T-helper 2 cell treated with Interferon-gamma antibody and Interleukin-4, amounts not matched to agents 5 μg/mL and 100 μg/mL, for 36 hours (primary cell): ENCODE results near the gene ZMIZ1.

Experiments used
- DNase-seq: peaks from one replicate; pipeline ENCODE4 v3.0.0; 2021; ENCODE audit warnings: low spot score
- H3K27ac Mint-ChIP-seq: one replicate; pipeline ENCODE4 v1.8.0; 2021; ENCODE audit warnings: mild to moderate bottlenecking, mixed read lengths
- H3K27me3 Mint-ChIP-seq: one replicate; pipeline ENCODE4 v1.8.0; 2021; ENCODE audit warnings: low read depth, mixed read lengths
- H3K36me3 Mint-ChIP-seq: one replicate; pipeline ENCODE4 v1.8.0; 2021; ENCODE audit warnings: low read depth, mixed read lengths
- H3K4me1 Mint-ChIP-seq: one replicate; pipeline ENCODE4 v1.8.0; 2021; ENCODE audit warnings: low read depth, mixed read lengths
- H3K4me3 Mint-ChIP-seq: one replicate; pipeline ENCODE4 v1.8.0; 2022; ENCODE audit warnings: mild to moderate bottlenecking, moderate library complexity, mixed read lengths
- H3K9me3 Mint-ChIP-seq: one replicate; pipeline ENCODE4 v1.8.0; 2021; ENCODE audit warnings: mixed read lengths

ZMIZ1 gene

DNA sequence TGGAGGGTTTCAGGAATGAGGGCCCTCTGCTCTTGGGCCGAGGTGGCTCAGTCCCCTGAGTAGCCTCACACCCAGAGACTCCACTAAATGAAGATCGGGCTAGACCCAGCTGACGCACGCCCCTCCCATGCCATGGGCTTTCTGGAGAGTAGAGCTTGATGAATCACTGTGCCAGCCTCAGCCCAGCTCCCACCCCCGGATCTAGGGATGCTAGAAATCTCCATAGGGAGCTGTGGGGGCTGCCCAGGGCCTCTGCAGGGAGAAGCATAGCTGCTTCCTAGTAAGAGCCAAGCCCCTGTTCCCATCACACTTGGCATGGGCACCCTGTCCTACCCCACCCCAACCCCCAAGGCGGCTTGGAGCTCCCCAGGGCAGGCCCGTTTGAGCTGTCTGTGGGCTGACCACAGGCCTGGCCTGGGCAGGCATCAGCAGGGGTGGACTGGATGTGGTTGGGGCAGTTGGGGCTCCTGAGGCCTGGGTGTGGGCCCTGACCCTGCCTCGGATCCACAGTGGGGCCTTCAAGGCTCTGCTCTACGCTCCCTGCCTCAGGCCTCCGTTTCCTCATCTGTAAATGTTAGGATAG, 121.2 kb downstream of the ZMIZ1 start:
- no peaks in the 10 kb centered on the region for H3K36me3 Mint-ChIP-seq
- no peak overlapping the region for H3K27ac Mint-ChIP-seq
- no peaks in the 10 kb centered on the region for H3K4me1 Mint-ChIP-seq
- H3K9me3 Mint-ChIP-seq: no peaks in the 10 kb centered on the region
- H3K4me3 Mint-ChIP-seq: no peak overlapping the region
- no peak for DNase-seq
- H3K27me3 Mint-ChIP-seq: no peaks in the 10 kb centered on the region

GRCh38 chr10:79190740-79191261, 122.0 kb downstream of the ZMIZ1 start:
- no peaks in the 10 kb centered on the region for H3K9me3 Mint-ChIP-seq
- H3K27me3 Mint-ChIP-seq: no peaks in the 10 kb centered on the region
- H3K27ac Mint-ChIP-seq: no peak overlapping the region
- no peaks in the 10 kb centered on the region for H3K4me1 Mint-ChIP-seq
- no peaks in the 10 kb centered on the region for H3K36me3 Mint-ChIP-seq
- no peak overlapping the region for H3K4me3 Mint-ChIP-seq
- DNase-seq: no peak

DNA sequence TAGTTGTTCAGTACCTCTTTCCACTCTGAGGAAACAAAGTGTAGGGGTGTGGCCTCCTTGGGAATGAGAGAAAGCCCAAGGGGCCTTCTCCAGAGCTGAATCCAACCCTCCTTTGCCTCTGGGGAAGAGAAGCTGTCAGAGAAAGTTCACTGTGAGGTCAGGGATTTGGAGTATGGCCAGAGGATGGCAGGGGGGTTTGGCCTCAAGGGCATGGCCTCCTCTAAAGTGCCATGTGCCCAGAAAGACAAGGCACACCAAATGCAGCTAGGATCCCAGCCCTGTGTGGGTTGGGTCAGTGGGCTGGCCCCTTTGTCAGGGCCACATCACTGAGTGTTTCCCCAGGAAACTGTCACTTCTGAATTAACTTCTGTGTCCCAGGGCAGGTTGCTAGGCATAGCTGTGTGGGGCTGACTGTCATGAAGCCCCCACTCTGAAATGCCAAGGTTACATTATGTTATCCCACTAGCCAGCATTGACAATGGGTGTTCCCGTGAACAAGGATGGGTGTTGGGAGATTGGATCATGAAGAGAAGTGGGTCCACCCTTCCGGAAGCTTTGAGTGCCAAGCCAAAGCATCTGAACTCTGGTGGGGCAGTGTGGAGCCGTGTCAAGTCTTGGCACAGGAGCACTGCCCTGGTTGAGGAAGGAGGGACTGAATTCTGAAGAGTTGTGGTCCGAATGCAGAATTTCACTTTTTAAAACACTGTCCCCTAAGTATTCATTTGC, 123.3 kb downstream of the ZMIZ1 start:
- H3K36me3 Mint-ChIP-seq: no peaks in the 10 kb centered on the region
- H3K4me1 Mint-ChIP-seq: no peaks in the 10 kb centered on the region
- no peak for DNase-seq
- no peak overlapping the region for H3K4me3 Mint-ChIP-seq
- H3K9me3 Mint-ChIP-seq: no peaks in the 10 kb centered on the region
- no peaks in the 10 kb centered on the region for H3K27me3 Mint-ChIP-seq
- no peak overlapping the region for H3K27ac Mint-ChIP-seq

DNA sequence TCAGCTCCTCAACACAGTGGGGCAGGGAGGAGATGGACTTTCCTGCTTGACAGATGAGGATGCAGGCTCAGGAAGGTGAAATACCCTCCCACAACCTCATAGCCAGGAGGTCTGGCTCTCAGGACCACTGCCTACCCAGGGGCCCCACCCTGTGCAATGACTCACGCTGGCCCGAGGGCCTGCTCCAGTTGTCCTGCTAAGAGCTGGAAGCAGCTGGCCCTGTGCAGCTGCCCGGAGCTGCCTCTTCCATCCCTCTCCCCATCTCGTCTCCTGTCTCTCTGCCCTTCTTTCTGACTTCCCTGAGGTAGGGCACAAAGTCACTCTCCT, 123.9 kb downstream of the ZMIZ1 start:
- H3K27me3 Mint-ChIP-seq: no peaks in the 10 kb centered on the region
- no peaks in the 10 kb centered on the region for H3K36me3 Mint-ChIP-seq
- no peak for DNase-seq
- H3K4me1 Mint-ChIP-seq: no peaks in the 10 kb centered on the region
- no peaks in the 10 kb centered on the region for H3K9me3 Mint-ChIP-seq
- H3K4me3 Mint-ChIP-seq: no peak overlapping the region
- no peak overlapping the region for H3K27ac Mint-ChIP-seq

- no peak overlapping the region for H3K27ac Mint-ChIP-seq
- H3K9me3 Mint-ChIP-seq: no peaks in the 10 kb centered on the region
- no peak for DNase-seq
- H3K4me3 Mint-ChIP-seq: no peak overlapping the region
- H3K4me1 Mint-ChIP-seq: no peaks in the 10 kb centered on the region
- H3K36me3 Mint-ChIP-seq: no peaks in the 10 kb centered on the region
- no peaks in the 10 kb centered on the region for H3K27me3 Mint-ChIP-seq
Observed at GRCh38 chr10:79193694-79194382, 125.1 kb downstream of the ZMIZ1 start.

GRCh38 chr10:79195091-79195923, 126.5 kb downstream of the ZMIZ1 start:
- no peaks in the 10 kb centered on the region for H3K36me3 Mint-ChIP-seq
- no peak overlapping the region for H3K27ac Mint-ChIP-seq

DNA sequence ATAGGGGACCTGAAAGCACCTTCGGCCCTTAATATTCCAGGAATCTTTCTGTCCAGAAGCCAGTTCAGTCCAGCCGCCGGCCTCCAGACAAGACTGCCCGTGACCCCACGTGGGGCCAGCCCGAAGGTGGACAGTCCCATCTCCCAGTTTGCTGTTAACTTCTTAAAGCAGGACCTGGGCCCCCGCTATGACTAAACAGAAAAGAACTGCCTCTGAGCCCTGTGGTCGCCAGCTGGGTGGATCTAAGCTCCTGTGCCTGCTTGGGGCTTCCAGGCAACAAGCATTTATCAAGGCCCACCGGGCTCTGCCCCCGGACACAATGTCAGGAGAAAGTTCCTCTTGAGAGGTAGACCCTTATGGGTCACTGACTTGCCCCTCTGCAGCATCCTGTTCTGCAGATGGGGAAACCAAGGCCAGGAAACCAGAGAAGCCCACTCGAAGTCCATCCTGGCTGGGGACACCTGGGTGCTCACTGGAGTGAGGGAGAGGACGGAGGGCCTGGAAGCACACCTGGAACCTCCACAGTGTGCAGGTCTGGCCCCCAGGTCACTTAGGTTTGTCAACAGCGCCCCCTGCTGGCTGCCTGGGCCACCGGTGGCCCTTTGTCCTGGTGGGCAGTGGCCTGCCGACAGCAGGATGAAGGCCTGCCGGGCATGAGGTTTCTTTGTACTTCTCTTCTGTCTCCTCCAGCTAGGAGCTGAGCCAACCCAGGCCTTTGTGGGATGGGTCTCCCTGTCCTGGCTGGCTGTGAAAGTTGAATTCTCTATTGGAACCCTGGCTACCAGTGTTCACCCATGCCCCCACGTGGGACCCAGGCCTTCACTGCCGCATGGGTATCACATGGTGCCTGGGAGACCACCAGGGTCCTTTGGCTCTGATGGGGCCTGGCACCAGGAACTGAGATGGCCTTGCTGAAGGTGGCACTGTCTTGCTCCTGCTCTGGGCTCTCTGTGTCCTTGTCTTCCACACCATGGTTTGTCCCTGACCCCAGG, 128.0 kb downstream of the ZMIZ1 start:
- peak; percentile 60 for DNase-seq
- no peaks in the 10 kb centered on the region for H3K27me3 Mint-ChIP-seq
- no peaks in the 10 kb centered on the region for H3K4me1 Mint-ChIP-seq
- no peaks in the 10 kb centered on the region for H3K36me3 Mint-ChIP-seq
- no peak overlapping the region for H3K4me3 Mint-ChIP-seq
- no peak overlapping the region for H3K27ac Mint-ChIP-seq
- H3K9me3 Mint-ChIP-seq: no peaks in the 10 kb centered on the region

More at GRCh38 chr10:79195091-79195923, 126.5 kb downstream of the ZMIZ1 start:
- Mint-ChIP-seq H3K9me3 (no peaks in the 10 kb centered on the region), H3K4me1 (no peaks in the 10 kb centered on the region), H3K27me3 (no peaks in the 10 kb centered on the region), H3K4me3 (no peak overlapping the region)
- peak; percentile 72 for DNase-seq

- DNase-seq: no peak
- Mint-ChIP-seq H3K4me1 (no peaks in the 10 kb centered on the region), H3K36me3 (no peaks in the 10 kb centered on the region), H3K4me3 (no peak overlapping the region), H3K27ac (no peak overlapping the region), H3K9me3 (no peaks in the 10 kb centered on the region), H3K27me3 (no peaks in the 10 kb centered on the region)
Observed at GRCh38 chr10:79197558-79197957, 128.8 kb downstream of the ZMIZ1 start.

DNA sequence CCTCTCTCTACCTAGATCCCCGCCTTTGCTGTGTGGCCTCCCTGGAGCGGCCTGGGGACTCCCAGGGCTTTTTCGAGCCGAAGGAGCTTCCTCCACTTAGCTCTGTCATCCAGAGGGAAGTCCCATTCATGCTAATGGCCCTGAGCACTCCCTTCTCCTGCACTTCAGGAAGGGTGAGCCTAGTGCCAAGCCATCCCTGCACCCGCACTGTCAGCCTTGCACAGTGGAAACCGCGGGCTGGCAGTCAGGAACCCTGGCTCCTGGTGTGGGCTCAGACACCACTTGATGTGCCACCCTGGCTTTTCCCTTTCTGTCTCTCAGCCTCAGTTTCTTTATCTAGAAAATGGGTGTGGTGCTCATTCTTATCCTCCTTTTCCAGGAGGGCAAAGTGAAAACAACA, 131.6 kb downstream of the ZMIZ1 start:
- Mint-ChIP-seq H3K9me3 (no peaks in the 10 kb centered on the region), H3K36me3 (no peaks in the 10 kb centered on the region), H3K27ac (no peak overlapping the region), H3K4me1 (no peaks in the 10 kb centered on the region), H3K27me3 (no peaks in the 10 kb centered on the region), H3K4me3 (no peak overlapping the region)
- DNase-seq: no peak

DNA sequence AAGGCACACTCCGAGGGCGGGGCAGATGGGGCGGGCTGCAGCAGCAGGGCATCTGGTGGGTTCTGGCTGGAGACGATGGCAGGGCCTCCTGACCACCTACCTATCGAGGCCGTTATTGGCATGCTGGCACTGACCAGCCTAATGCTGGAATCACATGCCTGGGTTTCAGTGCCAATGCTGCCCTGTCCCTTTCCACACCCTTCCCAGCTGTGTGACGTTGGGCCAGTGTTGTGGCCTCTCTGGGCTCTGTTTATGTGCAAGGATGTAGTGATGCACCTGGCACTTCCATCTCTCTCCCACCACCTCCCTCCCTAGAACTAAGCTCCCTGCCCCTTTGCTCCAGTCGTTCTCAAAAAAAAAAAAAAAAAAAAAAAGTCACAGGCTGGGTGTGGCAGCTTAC, 132.9 kb downstream of the ZMIZ1 start:
- Mint-ChIP-seq H3K36me3 (no peaks in the 10 kb centered on the region), H3K4me3 (no peak overlapping the region), H3K4me1 (no peaks in the 10 kb centered on the region), H3K27ac (no peak overlapping the region), H3K9me3 (no peaks in the 10 kb centered on the region), H3K27me3 (no peaks in the 10 kb centered on the region)
- no peak for DNase-seq

DNA sequence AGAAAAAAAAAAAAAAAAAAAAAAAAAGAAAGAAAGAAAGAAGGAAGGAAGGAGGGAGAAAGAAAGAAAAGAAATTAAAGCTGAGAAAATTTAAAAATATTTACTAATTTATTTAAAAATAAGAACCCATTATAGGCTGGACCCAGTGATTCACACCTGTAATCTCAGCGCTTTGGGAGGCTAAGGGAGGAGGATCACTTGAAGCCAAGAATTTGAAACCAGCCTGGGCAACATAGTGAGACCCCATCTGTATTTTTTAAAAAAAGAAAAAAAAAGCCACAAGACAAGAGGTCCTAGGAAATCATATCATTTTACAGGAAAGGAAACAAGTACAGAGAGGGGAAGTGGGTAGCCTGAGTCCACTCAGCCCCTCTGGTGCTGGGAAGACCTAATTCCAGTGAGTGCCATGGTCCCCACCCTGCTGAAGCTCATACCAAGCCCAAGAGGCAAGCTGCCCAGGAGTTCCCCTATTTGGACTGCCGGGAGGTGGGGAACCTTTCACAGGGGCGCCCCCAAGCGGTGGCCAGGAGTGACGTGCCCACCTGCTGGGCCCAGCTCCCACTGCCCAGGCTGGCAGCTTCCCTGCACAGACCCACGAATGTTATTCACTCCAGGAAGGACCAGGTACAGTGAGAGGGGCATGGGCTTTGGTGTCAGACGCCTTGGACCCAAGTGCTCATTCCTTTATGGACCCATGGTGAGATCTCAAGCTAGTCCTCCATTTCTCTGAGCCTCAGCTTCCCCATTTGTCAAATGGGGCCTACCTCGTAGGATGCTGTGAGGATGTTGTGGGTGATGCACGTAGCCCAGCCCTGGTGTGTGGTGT, 133.6 kb downstream of the ZMIZ1 start:
- Mint-ChIP-seq H3K36me3 (no peaks in the 10 kb centered on the region), H3K27me3 (no peaks in the 10 kb centered on the region), H3K4me3 (no peak overlapping the region), H3K9me3 (no peaks in the 10 kb centered on the region), H3K27ac (no peak overlapping the region), H3K4me1 (no peaks in the 10 kb centered on the region)
- DNase-seq: peak; percentile 19

DNA sequence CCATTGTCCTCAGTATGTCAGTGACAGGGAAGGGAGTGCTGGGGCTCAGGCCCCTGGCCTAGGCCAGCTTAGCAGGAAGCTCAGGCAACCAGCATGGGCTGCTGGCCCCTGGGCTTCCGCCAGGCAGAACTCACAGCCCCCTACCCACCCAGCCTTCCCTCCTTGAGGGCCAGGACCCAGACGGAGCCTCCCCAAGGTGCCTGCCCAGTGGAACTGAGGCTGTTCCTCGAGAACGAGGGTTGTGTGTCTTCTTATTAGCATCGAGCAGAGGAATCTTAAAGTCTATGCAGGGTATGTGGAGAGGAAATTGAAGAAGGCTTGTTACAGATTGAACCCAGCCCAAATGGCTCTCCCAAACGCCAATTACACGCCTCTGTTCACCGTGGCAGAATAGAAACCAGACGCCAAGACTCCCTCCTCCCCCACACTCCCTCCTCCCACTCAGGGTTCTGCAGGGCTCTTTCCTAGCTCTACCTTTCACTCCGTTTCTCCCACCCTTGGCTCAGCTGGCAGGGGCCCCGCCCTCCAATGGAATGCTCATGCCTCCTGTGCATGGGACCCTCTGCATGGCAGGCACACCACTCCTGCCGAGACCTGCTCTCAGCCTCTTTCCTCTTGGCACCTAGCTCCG, 134.4 kb downstream of the ZMIZ1 start:
- no peaks in the 10 kb centered on the region for H3K9me3 Mint-ChIP-seq
- no peak overlapping the region for H3K4me3 Mint-ChIP-seq
- no peak overlapping the region for H3K27ac Mint-ChIP-seq
- H3K4me1 Mint-ChIP-seq: no peaks in the 10 kb centered on the region
- no peaks in the 10 kb centered on the region for H3K27me3 Mint-ChIP-seq
- no peak for DNase-seq
- H3K36me3 Mint-ChIP-seq: no peaks in the 10 kb centered on the region
